ENCODE data around the gene DRD2.

DRD2 gene

GRCh38 chr11:113474362-113475159 lies 637 bp downstream of the DRD2 start:
- TF ChIP-seq EP300 (IDR thresholded peaks at IDR 0.05; ENCODE audit: borderline replicate concordance) (no peak), EGR1 (IDR thresholded peaks at IDR 0.05) (no peak), MAX (IDR thresholded peaks at IDR 0.05) (no peak), TAF1 (IDR thresholded peaks at IDR 0.05; ENCODE audit: low read depth) (no peak), CEBPB (IDR thresholded peaks at IDR 0.05) (no peak), CREB1 (IDR thresholded peaks at IDR 0.05; ENCODE audit: low read depth) (no peak), RAD21 (IDR thresholded peaks at IDR 0.05; ENCODE audit: low read depth) (0 out of 2 replicates have a peak, but pooled peaks have one; percentile 7), NFIC (IDR thresholded peaks at IDR 0.05) (no peak), TEAD4 (IDR thresholded peaks at IDR 0.05) (no peak; the same call in 1 of the 2 replicates), FOXM1 (IDR thresholded peaks at IDR 0.05; ENCODE audit: borderline replicate concordance, low read depth) (no peak), REST (IDR thresholded peaks at IDR 0.05; ENCODE audit: low read depth) (peak; percentile 94), TCF12 (IDR thresholded peaks at IDR 0.05; ENCODE audit: low read depth) (no peak), USF1 (IDR thresholded peaks at IDR 0.05) (no peak)

GRCh38 chr11:113473983-113474361 lies 1.2 kb downstream of the DRD2 start:
- TF ChIP-seq CEBPB (IDR thresholded peaks at IDR 0.05) (no peak), RAD21 (IDR thresholded peaks at IDR 0.05; ENCODE audit: low read depth) (no peak), USF1 (IDR thresholded peaks at IDR 0.05) (no peak), TEAD4 (IDR thresholded peaks at IDR 0.05) (no peak)

GRCh38 chr11:113472471-113472870 lies 2.7 kb downstream of the DRD2 start:
- TF ChIP-seq CEBPB (IDR thresholded peaks at IDR 0.05) = no peak
- no peak for TF ChIP-seq REST (IDR thresholded peaks at IDR 0.05; ENCODE audit: low read depth)
- TF ChIP-seq NFIC (IDR thresholded peaks at IDR 0.05) = no peak
- TF ChIP-seq EGR1 (IDR thresholded peaks at IDR 0.05) = no peak
- no peak for TF ChIP-seq ZBTB7A (IDR thresholded peaks at IDR 0.05; ENCODE audit: low read depth)
- TF ChIP-seq TCF12 (IDR thresholded peaks at IDR 0.05; ENCODE audit: low read depth) = no peak
- no peak for TF ChIP-seq YY1 (IDR thresholded peaks at IDR 0.05; ENCODE audit: low read depth)
- TF ChIP-seq MAX (IDR thresholded peaks at IDR 0.05) = no peak
- no peak for TF ChIP-seq USF1 (IDR thresholded peaks at IDR 0.05)
- no peak for TF ChIP-seq CREB1 (IDR thresholded peaks at IDR 0.05; ENCODE audit: low read depth)
- no peak for TF ChIP-seq TAF1 (IDR thresholded peaks at IDR 0.05; ENCODE audit: low read depth)
- TF ChIP-seq RAD21 (IDR thresholded peaks at IDR 0.05; ENCODE audit: low read depth) = no peak
- TF ChIP-seq TEAD4 (IDR thresholded peaks at IDR 0.05) = no peak
- no peak for TF ChIP-seq EP300 (IDR thresholded peaks at IDR 0.05; ENCODE audit: borderline replicate concordance)
- no peak for TF ChIP-seq FOXM1 (IDR thresholded peaks at IDR 0.05; ENCODE audit: borderline replicate concordance, low read depth)

GRCh38 chr11:113470233-113470632 lies 5.0 kb downstream of the DRD2 start:
- TF ChIP-seq CEBPB (IDR thresholded peaks at IDR 0.05) (no peak), EGR1 (IDR thresholded peaks at IDR 0.05) (no peak), REST (IDR thresholded peaks at IDR 0.05; ENCODE audit: low read depth) (no peak), TEAD4 (IDR thresholded peaks at IDR 0.05) (no peak), RAD21 (IDR thresholded peaks at IDR 0.05; ENCODE audit: low read depth) (no peak), NFIC (IDR thresholded peaks at IDR 0.05) (no peak), CREB1 (IDR thresholded peaks at IDR 0.05; ENCODE audit: low read depth) (no peak), EP300 (IDR thresholded peaks at IDR 0.05; ENCODE audit: borderline replicate concordance) (no peak), TAF1 (IDR thresholded peaks at IDR 0.05; ENCODE audit: low read depth) (no peak), USF1 (IDR thresholded peaks at IDR 0.05) (no peak), TCF12 (IDR thresholded peaks at IDR 0.05; ENCODE audit: low read depth) (no peak), FOXM1 (IDR thresholded peaks at IDR 0.05; ENCODE audit: borderline replicate concordance, low read depth) (no peak), YY1 (IDR thresholded peaks at IDR 0.05; ENCODE audit: low read depth) (no peak), MAX (IDR thresholded peaks at IDR 0.05) (no peak), ZBTB7A (IDR thresholded peaks at IDR 0.05; ENCODE audit: low read depth) (no peak)

All from Ishikawa (cell line).